Thoracic aorta (tissue), 2 donors: ENCODE results near the gene OLIG2. TPM values are rescaled to one million over a fixed set of nuclear protein-coding genes. Genes with fewer than 3 reads are reported as not detected.

Experiments used
- ATAC-seq: fragments of 150-250 bp; one replicate; pipeline ENCODE4 v1.8.0; 2017; ENCODE audit warnings: low read depth; ENCODE audit not compliant: insufficient number of reproducible peaks, low FRiP score
- DNase-seq: peaks from one replicate; pipeline ENCODE4 v3.0.0-alpha.2; 2020; ENCODE audit warnings: low spot score
- H3K27ac ChIP-seq, 2 donors: fragments of 200-600 bp; sonication (generic); 1 replicate in 1 of 2; 2 replicates in 1 of 2; pipeline ENCODE4 v1.5.1; 2016; ENCODE audit warnings: mild to moderate bottlenecking in 2 of 2, moderate library complexity in 2 of 2
- H3K27me3 ChIP-seq: fragments of 200-600 bp; sonication (generic); replicated peaks from 2 replicates; pipeline ENCODE4 v1.6.0; 2016; ENCODE audit warnings: mild to moderate bottlenecking; ENCODE audit not compliant: insufficient read depth
- H3K36me3 ChIP-seq: fragments of 200-600 bp; sonication (generic); one replicate; pipeline ENCODE4 v1.5.1; 2016
- H3K4me1 ChIP-seq, 2 donors: fragments of 200-600 bp; sonication (generic); 1 replicate in 1 of 2; 2 replicates in 1 of 2; pipeline versions ENCODE4 v1.5.1 to v1.6.0; 2016; ENCODE audit warnings: low read depth in 2 of 2, mild to moderate bottlenecking in 1 of 2; ENCODE audit not compliant: control insufficient read depth in 1 of 2
- H3K4me3 ChIP-seq: fragments of 200-600 bp; sonication (generic); 2 replicates; pipeline ENCODE4 v1.5.1; 2016; ENCODE audit warnings: mild to moderate bottlenecking
- H3K9me3 ChIP-seq: fragments of 200-600 bp; sonication (generic); 2 replicates; pipeline ENCODE4 v1.5.1; 2016
- CTCF ChIP-seq: fragments of 200-600 bp; sonication (generic); IDR thresholded peaks from one replicate; pipeline ENCODE4 v1.5.1; 2019; ENCODE audit warnings: antibody characterized with exemption
- total RNA-seq, 2 donors: library from RNA; depleted of rRNA; stranded (reverse); fragments of >200 nt; gene quantifications; one replicate each; pipeline versions ENCODE4 v1.1.0 to v1.2.3, GENCODE V29; 2016

OLIG2 gene
- total RNA-seq, 2 donors from 2014 or later, result not detected

DNA sequence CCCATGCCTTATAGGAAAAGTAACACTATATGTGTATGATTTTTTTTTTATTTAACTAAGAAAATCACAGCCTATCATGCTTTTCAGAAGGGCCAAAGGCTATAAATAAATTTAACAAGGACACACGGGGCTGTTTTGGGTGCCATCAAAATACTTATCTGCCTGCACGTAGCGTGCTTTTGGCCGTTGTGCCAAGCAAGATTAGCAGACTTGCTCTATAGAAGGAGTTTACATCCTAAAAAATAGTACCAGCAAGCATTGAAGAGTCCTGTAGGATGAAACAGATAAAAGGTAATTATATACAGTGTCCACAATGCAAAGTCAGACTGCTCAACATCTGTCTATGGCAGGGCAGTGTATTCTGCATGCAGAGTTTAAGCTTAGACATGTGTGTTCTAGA is 47.9 kb downstream of the OLIG2 start:
- peaks cover 7% of the 10 kb centered on the region for H3K27me3 ChIP-seq
- no peaks in the 10 kb centered on the region for H3K36me3 ChIP-seq
- TF ChIP-seq CTCF, result no peak
- no peak overlapping the region for H3K4me3 ChIP-seq
- peaks cover 8% of the 10 kb centered on the region for H3K9me3 ChIP-seq
- no peak for DNase-seq
- H3K4me1 ChIP-seq, result peaks cover 14 to 25% of the 10 kb centered on the region in 2 donors
- H3K27ac ChIP-seq, result no peak overlapping the region
- ATAC-seq, result no peak

DNA sequence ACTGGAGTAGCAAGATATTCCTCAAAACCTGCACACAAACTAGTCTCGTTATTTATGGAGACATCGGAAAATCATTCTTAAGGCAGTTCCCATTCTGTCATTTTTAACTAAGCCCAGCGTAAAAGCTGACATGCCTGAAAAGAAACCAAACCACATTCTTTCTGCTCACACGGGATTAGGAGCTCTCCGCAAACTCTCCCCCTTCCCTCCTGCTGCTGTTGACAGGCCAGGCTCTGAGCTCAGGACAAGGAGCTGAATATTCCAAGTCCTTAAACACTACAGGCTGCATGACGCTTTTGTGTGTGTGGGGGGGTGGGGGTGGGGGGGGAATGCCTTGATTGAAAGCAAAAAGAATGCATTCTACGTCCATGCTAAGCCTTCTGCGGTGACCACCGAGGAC is 49.4 kb downstream of the OLIG2 start:
- Histone ChIP-seq H3K9me3 (no peaks in the 10 kb centered on the region), H3K27me3 (no peaks in the 10 kb centered on the region), H3K27ac (no peak overlapping the region), H3K4me3 (no peak overlapping the region), H3K36me3 (no peaks in the 10 kb centered on the region), H3K4me1 (peaks cover 14 to 22% of the 10 kb centered on the region in 2 donors)
- no peak for ATAC-seq
- no peak for TF ChIP-seq CTCF
- DNase-seq, result no peak

- Histone ChIP-seq H3K9me3 (no peaks in the 10 kb centered on the region), H3K27me3 (no peaks in the 10 kb centered on the region), H3K27ac (no peak overlapping the region), H3K4me3 (no peak overlapping the region), H3K4me1 (peaks cover 14 to 17% of the 10 kb centered on the region in 2 donors), H3K36me3 (no peaks in the 10 kb centered on the region)
- no peak for TF ChIP-seq CTCF
- DNase-seq (no peak), ATAC-seq (no peak)
Observed at GRCh38 chr21:33075596-33076195, 50.0 kb downstream of the OLIG2 start.

GRCh38 chr21:33076600-33077329 is 51.0 kb downstream of the OLIG2 start:
- H3K27me3 ChIP-seq, result no peaks in the 10 kb centered on the region
- peaks cover 4 to 7% of the 10 kb centered on the region in 2 donors for H3K4me1 ChIP-seq
- no peak for ATAC-seq
- H3K36me3 ChIP-seq, result no peaks in the 10 kb centered on the region
- TF ChIP-seq CTCF, result no peak
- H3K9me3 ChIP-seq, result no peaks in the 10 kb centered on the region
- no peak for DNase-seq
- no peak overlapping the region for H3K27ac ChIP-seq
- no peak overlapping the region for H3K4me3 ChIP-seq

Other genes starting within 250 kb of the OLIG2 start
- not detected for gene OLIG1, start 44.2 kb downstream of the OLIG2 start, total RNA-seq
- 10 to 100 TPM; 15.2 to 36.1 TPM for gene IFNAR2, start 204.0 kb downstream of the OLIG2 start, total RNA-seq
- 10 to 100 TPM; 13.0 to 33.6 TPM for gene IL10RB, start 240.4 kb downstream of the OLIG2 start, total RNA-seq